ENCODE data around the gene ZNF397.

The ZNF397 gene

DNA sequence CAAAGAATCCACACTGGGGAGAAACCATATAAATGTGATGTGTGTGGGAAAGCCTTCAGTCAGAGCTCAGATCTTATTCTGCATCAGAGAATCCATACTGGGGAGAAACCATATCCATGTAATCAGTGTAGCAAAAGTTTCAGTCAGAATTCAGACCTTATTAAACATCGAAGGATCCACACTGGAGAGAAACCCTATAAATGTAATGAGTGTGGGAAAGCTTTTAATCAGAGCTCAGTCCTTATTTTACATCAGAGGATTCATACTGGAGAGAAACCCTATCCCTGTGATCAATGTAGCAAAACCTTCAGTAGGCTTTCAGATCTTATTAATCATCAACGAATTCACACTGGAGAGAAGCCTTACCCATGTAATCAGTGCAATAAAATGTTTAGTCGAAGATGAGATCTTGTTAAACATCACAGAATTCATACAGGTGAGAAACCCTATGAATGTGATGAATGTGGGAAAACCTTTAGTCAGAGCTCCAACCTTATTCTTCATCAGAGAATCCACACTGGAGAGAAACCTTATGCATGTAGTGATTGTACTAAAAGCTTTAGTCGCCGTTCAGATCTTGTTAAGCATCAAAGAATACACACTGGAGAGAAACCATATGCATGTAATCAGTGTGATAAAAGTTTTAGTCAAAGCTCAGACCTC lies 65.9 kb downstream of the ZNF397 start:
- no peak for FAIRE-seq

Measured in A204.1 (cell line).